ENCODE results near the gene DCC.

The DCC gene

DNA sequence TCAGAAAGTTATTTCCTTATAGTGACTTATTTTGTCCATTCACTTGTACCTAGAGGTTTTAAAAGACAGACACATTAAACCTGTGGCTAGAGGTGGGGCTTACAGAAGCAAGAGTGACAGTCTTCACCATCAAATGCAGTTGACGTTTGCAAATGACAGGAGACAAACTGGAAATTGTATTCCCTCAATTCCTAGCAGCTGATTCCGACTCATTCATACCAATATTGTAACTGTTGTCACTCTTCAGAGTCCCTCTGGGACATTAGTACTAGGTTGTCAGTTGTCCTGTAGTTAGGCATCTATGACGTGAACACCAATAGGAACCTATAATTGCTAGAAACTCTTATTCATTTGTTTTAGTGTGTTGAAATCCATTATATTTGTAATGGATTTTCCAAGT is 794.7 kb downstream of the DCC start:
- H3K4me3 ChIP-seq (ENCODE audit: low read depth, low read length) = no peak overlapping the region
- CTCF ChIA-PET = interaction anchor here (2.0 kb wide), 1 partner anchor 20 kb away, joined by 4 read pairs; no protein-coding TSS in a partner anchor
- TF ChIP-seq, protein P1, sequence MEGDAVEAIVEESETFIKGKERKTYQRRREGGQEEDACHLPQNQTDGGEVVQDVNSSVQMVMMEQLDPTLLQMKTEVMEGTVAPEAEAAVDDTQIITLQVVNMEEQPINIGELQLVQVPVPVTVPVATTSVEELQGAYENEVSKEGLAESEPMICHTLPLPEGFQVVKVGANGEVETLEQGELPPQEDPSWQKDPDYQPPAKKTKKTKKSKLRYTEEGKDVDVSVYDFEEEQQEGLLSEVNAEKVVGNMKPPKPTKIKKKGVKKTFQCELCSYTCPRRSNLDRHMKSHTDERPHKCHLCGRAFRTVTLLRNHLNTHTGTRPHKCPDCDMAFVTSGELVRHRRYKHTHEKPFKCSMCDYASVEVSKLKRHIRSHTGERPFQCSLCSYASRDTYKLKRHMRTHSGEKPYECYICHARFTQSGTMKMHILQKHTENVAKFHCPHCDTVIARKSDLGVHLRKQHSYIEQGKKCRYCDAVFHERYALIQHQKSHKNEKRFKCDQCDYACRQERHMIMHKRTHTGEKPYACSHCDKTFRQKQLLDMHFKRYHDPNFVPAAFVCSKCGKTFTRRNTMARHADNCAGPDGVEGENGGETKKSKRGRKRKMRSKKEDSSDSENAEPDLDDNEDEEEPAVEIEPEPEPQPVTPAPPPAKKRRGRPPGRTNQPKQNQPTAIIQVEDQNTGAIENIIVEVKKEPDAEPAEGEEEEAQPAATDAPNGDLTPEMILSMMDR (IDR thresholded peaks at IDR 0.05; ENCODE audit: insufficient read depth, low read length, missing control alignments) = no peak
- POLR2A ChIA-PET = no interaction called here
- DNase-seq (ENCODE audit: low read depth, low spot score) = no peak

DNA sequence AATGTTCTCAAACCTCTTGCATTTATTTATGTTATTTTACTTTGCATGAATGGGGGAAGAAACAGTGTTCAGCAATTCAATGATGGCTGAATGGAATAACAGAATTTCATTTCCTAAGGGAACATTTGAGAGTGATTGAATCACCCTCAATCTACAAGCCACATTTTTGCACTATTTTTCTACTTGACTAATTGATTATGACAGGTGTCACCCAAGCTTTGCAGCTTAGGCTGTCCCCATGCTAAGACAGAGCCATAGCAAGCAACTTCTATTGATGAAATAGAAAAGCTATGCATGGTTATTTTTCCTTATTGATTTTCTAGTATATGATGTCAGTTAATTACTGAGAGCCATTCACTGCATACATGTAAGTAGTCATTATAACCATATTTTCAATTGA is 795.7 kb downstream of the DCC start:
- TF ChIP-seq, protein P1 (IDR thresholded peaks at IDR 0.05; ENCODE audit: insufficient read depth, low read length, missing control alignments) = no peak
- ChIA-PET CTCF (no interaction called here), POLR2A (no interaction called here)
- H3K4me3 ChIP-seq (ENCODE audit: low read depth, low read length) = no peak overlapping the region
- no peak for DNase-seq (ENCODE audit: low read depth, low spot score)

DNA sequence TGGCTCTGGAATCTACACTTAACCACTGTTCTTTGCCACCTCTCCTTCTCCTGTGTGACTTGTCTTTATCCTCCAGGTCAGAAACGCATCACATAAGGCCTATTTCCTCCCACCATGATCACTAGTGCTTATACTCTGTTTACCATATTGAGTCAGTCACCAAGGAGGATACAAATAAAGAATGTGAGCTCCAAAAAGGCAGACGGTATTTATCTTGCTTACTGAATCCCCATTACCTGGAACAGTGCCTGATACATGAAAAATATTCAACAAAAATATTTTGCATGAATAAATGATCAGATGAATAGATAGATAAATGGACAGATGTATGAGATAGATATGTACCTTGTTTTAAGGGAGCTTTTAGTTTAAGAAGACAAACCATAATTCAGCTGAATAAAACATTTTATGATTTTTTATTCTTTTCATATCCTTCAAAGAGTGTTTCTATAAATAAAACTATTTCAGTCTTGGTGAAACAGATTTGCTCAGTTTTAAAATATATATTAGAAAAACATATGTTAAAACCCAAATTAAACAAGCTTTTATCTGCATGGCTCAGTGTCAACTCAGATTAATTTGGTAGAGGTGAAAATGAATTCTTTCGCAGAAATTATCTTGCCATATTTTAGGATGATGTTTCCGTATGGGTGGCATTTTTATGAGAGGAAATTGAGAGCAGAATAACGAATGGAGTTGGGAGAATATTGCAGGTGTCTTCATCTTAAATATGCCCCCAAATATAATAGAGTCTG is 799.9 kb downstream of the DCC start:
- DNase-seq (ENCODE audit: low read depth, low spot score) = no peak
- TF ChIP-seq, protein P1 (IDR thresholded peaks at IDR 0.05; ENCODE audit: insufficient read depth, low read length, missing control alignments) = no peak
- POLR2A ChIA-PET = no interaction called here
- H3K4me3 ChIP-seq (ENCODE audit: low read depth, low read length) = no peak overlapping the region
- CTCF ChIA-PET = no interaction called here

DNA sequence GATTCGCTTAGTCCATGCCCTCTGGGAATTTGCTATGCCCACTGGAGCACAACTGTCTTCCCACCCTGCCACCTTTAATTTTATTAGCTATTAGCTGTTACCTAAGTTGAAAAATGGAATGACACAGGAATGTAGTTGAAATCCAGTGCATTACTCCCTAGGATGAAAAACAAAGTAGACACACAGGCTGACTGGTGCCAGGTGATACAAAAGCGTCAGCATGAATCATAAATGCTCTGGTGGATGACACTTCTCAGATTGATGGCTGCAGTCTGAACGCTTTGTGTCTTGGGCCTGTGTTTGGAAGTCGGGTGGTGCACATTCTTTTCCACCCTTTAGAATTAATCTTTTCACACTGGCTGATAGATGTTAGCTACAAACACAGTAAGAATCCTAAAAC is 802.0 kb downstream of the DCC start:
- POLR2A ChIA-PET = no interaction called here
- no peak overlapping the region for H3K4me3 ChIP-seq (ENCODE audit: low read depth, low read length)
- CTCF ChIA-PET = interaction anchor here (0.7 kb wide), 1 partner anchor 11 kb away, joined by 3 read pairs; no protein-coding TSS in a partner anchor
- no peak for DNase-seq (ENCODE audit: low read depth, low spot score)
- TF ChIP-seq, protein P1 (IDR thresholded peaks at IDR 0.05; ENCODE audit: insufficient read depth, low read length, missing control alignments) = no peak

DNA sequence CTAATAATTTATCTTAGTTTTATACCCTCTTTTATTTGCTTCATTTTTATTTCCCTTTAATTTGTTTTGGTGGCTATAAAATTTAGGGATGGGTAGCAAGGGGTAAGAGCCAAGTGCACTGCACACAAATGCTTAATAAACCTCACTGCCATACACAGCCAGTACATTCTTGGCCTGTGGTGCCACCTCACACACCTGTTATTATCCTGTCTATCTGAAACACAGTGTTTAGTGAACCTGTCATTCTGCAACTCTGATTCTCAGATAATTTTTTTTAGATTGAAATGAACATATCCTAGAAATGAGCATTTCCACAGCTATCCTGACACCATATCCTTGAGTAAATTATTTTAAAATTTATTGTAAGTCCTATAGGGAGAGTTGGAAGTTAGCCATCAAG is 807.5 kb downstream of the DCC start:
- TF ChIP-seq, protein P1 (IDR thresholded peaks at IDR 0.05; ENCODE audit: insufficient read depth, low read length, missing control alignments) = no peak
- CTCF ChIA-PET = no interaction called here
- no peak overlapping the region for H3K4me3 ChIP-seq (ENCODE audit: low read depth, low read length)
- POLR2A ChIA-PET = no interaction called here
- no peak for DNase-seq (ENCODE audit: low read depth, low spot score)

DNA sequence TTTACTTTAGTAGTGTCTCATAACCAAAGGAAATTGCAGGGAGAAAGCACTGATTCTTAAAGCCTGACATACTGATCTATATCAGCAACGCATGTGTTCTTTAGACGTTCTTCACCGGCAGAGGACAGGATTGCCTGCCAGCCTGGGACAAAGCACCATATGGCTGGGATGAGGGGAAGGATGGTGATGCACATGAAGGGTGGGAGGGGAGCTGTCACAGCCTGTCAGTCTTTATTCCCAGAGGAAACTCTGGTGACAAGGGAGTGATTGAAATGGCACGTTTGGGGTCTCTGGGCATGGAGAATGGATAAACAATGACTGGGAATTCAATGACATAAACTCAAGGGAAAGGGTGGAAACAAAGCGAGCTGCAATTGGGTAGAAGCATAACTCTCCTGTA is 808.1 kb downstream of the DCC start:
- H3K4me3 ChIP-seq (ENCODE audit: low read depth, low read length) = no peak overlapping the region
- TF ChIP-seq, protein P1 (IDR thresholded peaks at IDR 0.05; ENCODE audit: insufficient read depth, low read length, missing control alignments) = no peak
- POLR2A ChIA-PET = no interaction called here
- CTCF ChIA-PET = no interaction called here
- DNase-seq (ENCODE audit: low read depth, low spot score) = no peak
